NCI-H446 treated with DMSO at 0.1 percent for 48 hours (cell line): Measurements from ENCODE around the gene TNRC6C.

Experiments
- DNase-seq: peaks from one replicate; lab custom pipeline; 2025; lab: John Stamatoyannopoulos, UW

The TNRC6C gene, protein sequence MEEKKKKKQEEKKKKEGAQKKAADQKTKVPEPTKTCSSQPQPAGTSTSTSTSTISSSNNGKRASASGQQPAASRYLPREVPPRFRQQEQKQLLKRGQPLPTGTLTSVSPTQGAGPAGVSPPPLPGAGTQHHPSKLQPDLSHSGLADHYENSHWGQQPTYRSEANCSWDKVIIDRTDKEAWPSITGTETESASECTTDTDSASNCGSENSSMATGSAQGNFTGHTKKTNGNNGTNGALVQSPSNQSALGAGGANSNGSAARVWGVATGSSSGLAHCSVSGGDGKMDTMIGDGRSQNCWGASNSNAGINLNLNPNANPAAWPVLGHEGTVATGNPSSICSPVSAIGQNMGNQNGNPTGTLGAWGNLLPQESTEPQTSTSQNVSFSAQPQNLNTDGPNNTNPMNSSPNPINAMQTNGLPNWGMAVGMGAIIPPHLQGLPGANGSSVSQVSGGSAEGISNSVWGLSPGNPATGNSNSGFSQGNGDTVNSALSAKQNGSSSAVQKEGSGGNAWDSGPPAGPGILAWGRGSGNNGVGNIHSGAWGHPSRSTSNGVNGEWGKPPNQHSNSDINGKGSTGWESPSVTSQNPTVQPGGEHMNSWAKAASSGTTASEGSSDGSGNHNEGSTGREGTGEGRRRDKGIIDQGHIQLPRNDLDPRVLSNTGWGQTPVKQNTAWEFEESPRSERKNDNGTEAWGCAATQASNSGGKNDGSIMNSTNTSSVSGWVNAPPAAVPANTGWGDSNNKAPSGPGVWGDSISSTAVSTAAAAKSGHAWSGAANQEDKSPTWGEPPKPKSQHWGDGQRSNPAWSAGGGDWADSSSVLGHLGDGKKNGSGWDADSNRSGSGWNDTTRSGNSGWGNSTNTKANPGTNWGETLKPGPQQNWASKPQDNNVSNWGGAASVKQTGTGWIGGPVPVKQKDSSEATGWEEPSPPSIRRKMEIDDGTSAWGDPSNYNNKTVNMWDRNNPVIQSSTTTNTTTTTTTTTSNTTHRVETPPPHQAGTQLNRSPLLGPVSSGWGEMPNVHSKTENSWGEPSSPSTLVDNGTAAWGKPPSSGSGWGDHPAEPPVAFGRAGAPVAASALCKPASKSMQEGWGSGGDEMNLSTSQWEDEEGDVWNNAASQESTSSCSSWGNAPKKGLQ (N-terminal part only)

DNA sequence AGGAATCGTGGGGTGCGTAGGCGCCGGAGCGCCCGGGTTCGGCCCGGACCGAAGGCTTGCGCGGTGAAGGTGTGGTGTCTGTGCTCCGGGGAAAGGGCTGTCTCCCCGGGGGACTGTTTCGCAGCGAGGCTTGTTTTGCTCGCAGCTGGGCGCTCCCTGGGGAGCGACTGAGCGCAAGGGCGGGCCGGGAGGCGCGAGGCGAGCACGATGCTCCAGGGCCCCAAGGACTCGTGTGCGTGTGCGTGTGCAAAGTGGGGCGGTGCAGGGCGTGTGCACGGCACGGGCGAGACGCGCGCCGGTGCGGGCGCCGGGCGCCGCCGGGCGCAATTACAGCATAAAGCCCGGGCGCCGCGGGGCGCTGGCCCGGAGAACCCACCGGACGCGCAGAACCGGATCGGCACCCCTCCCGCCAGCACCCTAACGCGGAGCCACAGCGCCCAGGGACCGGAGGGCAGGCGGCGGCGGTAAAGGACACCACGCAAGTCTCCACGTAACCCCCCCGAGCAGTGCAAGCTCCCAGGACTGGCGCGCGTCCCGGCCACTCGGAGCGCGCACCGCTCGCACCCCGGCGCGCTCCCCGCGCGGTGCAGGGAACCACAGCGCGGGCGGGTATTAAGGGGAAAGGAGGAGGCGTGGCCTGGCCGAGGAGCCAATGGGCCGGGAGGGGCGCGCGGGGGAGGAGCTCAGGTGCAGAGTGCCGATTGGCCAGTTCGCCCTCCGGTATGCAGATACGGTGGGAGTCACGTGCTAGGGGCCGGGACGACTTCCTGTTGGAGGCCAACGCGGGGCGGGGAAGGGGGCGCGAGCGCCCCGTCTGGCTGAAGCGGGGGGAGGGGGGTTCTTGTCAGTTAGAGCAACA, at the start of gene TNRC6C:
TSS of gene TNRC6C (plus strand) at position 847 of the 859 bp plus-strand sequence. CDS start 45,504 bp downstream, outside the sequence.
- DNase-seq = peak; percentile 99

DNA sequence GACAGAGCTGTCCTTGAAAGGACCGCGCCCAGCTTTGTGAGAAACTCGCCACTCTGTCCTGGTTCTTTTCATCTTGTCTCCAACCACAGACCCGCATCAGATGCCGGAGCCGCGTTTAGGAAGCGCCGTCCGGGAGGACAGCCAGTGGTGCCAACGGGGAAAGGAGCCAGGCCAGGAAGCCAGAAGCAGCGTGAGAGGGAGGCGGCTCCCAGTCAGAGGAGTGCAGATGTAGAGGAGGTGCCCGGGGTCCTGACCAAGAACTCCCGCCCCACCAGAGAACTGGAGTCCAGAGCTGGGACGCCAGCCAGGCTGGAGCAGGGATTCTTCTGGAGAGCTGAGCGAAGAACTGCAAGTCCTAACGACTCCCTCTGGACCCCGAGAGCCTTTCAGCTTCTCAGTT, 49.3 kb upstream of the TNRC6C start:
- DNase-seq = peak; percentile 82

DNA sequence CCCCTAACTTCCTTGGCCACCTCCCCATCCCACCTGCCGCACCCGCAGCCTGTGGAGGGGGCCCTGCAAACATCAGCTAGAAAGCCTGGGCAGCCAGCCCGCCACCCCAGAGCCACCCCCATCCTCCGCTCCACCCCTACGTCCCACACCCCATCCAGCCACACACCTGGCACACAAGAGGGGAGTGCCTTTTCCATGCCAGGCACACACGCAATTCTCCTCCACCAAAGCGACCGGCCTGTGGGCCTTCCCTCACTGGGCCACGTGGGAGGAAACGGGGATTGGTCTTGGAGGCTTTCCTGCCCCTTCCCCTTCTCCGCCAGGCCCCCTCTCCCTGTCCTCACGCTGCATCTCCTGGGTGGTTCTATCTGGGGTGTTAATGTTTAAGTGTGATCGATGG, 48.7 kb upstream of the TNRC6C start:
- no peak for DNase-seq

DNA sequence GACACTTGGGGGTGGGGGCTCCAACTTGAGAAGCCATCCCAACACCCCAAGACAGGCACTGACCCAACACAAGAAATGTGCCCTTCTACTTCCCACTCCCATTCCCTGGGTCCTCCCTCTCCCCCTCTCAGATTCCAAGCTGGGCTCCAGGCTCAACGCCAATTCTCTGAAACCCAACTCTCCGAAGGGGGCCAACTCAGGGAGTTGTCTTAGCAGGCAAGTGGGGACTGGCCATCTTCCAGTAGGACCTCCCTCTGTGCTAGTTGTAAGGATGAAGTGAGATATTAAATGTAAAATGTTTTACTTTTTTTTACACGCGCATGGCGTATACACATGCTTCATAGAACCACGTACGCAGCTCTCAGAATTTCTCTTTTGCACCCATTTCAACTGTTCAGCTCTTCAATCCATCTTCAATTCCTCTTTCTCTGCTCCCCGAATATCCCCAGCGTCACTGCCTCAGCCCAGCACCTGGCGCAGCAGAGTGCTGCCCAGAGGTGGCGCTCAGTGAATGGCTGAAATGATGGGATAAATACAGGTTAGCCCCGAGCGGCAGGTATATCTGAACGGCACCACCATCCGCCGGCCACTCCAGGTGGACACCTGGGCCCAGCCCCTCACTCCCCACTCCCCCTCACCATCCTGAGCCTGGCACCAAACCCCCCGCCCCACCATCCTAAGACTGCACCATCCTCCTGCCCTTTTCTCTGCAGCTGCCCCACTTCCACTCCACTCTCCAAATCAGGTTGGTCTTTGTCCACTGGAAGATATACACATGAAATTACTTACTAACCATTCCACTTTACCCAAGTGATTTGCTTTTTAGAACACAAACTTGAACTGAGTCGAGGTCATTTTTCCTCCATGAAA, 43.9 kb upstream of the TNRC6C start:
- DNase-seq = peak; percentile 60

DNA sequence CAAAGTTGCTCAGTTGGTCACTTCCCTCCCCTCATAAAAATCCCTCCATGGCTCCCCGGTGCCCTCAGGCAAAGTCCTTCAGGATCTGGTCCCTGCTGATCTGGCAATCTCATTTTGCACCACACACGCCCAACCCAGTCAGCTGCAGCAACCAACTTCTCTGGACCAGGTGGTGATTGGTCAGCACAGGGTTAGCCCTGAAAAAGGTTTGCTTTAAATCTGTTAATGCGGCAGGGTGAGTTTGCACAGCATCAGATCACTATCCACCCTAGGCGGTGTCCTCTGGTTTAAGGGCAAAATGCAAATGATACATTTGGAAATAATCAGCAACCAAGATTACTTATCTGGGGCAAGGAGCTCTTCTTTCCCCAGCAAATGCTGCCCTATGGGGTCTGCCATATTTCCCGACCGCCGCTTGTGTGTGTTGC, 42.9 kb upstream of the TNRC6C start:
- no peak for DNase-seq

DNA sequence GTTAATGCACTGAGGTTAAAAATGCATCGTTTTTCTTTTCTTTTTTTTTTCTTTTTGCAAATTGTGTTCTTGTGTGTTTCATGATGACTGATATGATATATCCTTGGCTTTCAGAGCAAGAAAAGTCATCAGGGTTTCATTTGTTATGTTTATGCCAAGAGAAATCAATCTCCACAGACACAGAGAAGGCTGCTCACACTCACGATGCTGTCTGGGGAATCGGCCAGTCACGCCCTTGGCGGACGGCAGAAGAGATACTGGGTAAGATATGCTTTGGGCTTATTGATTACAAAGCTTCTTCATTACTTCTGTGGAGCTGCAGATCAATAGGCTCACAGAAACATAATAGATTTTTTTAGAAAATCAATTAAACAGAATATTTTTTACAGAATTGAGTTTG, 42.2 kb upstream of the TNRC6C start:
- no peak for DNase-seq

DNA sequence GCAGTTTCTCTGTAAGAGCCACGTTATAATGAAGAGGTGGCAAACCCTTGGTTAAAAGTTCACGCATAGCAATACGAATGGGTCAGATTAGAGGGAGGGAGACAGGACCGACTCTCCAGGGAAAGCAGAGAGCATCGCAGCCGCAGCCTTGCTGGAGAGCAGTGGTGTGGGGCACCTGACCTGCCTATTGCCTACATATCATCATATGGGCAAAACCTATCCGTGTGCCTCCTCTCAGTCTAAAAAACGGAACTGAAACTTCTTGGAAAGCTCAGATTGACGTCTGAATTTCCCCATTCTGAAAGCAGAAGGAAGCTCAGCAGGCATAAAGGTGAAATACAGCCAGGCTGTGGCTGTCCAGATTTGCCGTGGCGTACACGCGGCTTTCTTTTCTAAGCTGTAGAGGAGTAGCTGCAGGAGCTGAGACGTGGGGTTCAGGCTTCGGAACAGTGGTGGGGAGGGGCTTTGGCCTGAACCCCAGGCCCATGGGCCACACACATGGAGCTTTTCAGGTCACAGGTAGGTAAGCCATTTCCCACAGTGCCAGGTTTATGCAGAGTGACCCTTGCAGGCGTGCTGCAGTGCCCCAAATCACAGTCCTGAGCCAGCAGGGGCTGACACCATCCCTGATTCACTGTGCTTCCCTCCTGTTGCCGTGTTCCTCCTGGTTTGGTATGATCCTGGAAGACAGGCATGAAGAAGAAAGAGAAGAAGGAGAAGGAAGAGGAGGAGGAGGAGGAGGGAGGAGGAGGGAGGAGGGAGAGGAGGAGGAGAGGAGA, 41.6 kb upstream of the TNRC6C start:
- no peak for DNase-seq

DNA sequence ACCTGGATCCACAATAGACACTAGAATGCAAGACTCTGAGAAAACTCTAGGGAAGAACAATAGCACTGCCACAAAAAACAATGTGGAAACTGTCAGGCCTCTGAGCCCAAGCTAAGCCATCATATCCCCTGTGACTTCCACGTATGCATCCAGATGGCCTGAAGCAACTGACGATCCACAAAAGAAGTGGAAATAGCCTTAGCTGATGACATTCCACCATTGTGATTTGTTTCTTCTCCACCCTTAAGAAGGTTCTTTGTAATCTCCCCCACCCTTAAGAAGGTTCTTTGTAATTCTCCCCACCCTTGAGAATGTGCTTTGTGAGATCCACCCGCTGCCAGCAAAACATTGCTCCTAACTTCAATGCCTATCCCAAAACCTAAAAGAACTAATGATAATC, 39.2 kb upstream of the TNRC6C start:
- no peak for DNase-seq

DNA sequence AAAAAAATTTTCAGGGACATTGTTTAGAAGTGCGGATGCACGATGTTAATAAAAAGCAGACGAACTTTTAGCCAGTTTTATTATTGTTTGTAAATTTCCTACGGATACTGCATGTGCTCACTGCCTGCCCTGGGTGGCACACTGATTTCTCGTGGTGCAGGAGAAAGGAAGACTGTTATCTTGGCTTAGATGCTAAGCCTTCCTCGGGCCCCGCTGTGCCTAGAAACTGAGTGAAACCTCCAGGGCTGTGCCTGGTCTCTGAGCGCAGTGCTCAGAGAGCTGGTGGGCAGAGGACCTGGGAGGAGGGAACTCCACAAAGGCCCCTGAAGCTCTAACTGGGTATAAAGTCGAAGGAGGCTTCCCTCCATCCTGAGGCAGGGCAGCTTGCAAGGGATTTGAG, 35.4 kb upstream of the TNRC6C start:
- DNase-seq = no peak

DNA sequence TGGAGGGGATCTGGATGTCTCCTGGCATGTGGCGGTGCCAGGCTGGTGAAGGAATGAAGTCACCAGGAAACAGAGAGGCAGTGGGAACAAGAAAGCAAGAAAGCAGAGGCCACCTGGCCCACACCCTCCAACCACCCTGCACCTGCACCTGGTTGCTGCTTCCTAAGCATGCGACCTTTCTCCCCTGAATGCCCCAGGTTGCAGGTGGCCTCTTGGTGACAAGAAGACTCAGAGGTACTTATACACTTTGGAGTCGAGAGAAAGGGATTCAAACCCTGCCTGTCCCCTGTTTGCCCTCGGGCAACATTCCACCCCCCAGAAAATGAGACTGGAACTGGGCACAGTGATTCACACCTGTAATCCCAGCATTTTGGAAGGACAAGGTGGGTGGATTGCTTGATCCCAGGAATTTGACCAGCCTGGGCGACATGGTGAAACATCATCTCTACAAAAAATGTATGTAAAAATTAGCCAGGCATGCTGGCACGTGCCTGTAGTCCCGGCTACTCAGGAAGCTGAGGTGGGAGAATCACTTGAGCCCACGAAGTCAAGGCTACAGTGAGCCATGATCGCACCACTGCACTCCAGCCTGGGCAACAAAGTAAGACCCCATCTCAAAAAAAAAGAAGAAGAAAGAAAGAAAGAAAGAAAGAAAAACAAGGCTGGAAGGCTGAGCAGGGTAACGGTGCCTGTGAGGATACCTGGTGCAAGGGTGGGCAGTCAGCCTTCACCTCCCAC, 34.6 kb upstream of the TNRC6C start:
- DNase-seq = no peak

DNA sequence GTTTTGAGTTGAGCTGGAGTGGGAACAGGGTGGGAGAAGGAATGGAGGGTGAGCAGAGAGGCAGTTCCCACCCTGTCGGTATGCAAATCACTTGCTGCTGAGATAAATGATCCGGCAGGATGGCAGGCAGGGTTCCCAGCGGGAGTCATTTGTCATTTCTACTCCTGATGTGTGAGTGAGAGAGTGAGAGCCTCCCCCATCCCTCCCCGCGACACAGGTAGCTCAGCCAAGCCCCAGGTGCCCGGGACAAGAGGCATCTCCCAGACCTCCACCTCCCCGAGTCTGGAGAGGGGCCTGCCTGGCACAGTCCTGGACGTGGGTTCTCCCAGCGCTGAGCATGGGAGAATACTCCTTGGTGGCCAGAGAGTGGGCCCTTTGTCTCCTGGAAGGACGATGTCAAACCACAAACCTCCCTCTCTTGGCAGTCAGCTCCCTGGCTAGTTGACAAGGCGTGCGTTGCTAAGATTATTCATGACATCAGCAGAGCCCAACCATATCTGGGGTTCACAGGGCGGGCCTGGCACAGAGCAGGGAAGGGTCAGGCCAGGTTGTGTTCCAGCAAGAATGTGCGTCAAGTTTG, 33.7 kb upstream of the TNRC6C start:
- DNase-seq = no peak

DNA sequence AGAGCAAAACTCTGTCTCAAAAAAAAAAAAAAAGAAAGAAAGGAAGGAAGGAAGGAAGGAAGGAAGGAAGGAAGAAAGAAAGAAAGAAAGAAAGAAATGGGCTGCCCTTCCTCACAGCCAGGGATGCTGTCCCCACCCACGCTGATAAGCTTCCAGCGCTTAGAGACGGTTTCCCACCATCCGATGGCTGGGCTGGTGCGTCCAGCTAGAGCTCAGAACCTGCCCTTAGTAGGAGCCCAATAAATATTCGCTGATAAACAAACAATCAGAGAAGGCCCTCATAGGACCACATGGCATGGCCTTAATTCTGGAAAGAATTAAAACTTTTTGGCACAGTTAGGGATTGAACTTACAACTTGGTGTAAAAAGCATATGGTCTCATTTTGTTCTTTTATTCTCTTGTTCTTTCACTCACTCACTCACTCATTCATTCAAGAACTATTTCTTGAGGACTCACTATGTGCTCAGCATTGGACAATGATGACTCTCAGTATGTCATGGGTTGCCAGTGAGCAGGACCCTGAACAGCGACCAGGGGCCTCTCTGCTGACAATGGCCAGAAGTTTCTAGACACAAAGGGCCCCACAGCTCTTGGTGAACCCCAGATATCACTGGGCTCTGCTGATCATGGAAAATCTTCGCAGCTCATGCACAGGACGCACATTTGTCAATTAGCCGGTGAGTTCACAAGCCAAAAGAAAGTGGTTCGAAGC, 32.5 kb upstream of the TNRC6C start:
- no peak for DNase-seq

DNA sequence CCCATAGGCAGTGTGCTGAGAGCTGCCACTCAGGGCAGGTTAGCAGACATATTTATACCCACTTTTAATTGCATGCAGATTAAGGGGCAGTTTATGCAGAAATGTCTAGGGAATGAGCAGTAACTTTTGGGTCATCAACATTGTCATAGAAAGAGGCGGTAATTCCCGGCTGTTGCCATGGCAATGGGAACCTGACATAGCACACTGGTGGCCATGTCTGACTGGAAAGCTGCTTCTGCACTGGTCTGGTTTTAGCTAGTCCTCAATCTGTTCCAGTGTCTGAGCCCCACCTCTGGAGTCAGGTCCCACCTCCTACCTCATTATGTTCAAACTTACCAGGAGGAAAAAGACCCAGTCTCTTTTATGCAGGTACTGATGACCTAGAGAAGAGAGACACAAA, 31.5 kb upstream of the TNRC6C start:
- DNase-seq = no peak

DNA sequence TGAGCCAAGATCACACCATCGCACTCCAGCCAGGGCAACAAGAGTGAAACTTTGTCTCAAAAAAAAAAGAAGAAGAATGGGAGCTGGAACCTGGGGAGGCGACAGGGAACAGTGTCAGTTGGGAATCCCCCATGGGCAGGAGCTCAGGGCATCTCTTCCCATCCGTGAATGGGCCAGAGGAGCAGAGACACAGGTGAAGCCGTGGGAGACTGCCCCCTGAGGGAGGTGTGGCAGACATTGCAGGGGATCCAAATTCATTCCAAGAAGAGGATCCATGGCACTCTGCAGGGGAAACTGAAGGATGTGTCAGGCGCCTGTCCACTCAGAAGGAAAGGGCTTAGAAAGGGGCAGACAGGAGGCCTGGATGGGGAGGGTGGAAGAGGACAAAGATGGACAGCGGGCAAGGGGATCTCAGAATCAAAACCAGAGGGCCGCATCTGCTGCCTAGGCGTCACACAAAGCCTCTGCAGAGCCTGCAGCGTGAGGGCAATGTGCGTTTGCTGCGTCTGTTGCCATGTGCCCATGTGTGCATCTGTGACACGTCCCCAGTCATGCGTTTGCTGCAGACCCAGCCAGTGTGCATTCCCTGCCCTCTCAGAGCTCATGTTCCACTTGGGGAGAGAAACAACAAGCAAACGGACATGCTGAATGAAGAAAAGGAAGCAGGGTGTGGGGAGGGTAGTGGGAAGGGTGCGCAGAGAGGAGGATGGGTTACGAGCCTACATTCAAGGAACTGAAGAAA, 30.6 kb upstream of the TNRC6C start:
- no peak for DNase-seq

DNA sequence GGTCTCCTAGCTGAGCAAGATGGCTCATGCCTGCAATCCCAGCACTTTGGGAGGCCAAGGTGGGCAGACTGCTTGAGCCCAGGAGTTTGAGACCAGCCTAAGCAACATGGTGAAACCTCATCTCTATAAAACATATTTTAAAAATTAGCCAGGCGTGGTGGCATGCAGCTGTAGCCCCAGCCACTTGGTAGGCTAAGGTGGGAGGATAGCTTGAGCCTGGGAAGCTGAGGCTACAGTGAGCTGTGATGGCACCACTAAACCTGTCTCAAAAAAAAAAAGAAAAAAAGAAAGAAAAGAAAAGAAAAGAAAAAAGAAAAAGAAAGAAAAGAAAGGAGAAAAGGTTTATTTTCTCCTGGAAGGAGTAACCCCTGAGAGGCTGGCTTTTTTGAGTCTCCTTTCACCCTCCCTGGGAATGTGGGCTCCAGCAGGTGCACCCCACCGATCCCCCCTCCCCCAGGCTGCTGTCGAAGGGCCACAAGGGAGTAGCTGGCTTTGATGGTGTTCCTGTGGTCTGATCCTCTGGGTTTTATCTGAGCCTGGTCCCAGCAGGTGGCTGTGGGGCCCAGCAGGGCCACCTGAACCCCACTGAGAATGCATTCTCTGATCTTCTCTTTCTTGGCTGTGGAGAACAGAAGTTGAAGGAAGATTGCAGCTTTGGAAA, 29.9 kb upstream of the TNRC6C start:
- no peak for DNase-seq

DNA sequence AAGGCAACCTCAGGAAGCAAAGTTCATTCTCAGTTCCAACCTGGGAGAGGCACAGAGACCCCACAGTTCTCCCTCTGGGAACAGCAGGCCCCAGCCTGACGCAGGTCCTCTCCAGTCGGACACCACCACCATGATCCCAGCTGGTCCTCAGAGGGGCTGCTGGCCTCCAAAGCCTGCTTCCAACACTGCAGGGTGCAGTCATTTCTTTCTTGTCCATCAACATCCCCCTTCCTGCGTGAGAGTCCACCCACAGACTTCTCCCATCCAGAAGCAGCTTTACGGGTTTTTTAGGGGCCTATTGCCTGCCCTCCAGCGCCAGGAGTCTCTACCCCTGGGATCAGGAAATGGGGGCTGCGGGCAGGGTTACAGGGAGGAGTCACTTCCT, 29.3 kb upstream of the TNRC6C start:
- no peak for DNase-seq
